ENCODE measurements around the gene CDC42. TPM values are rescaled to one million over a fixed set of nuclear protein-coding genes. Genes with fewer than 3 reads are reported as not detected.

Gene CDC42
- total and polyA plus RNA-seq, 10 of the 15 experiments (the other 5 are each of a cell fraction or from before 2014, with no cell fraction given), result 184 to 479 (median 326) TPM

DNA sequence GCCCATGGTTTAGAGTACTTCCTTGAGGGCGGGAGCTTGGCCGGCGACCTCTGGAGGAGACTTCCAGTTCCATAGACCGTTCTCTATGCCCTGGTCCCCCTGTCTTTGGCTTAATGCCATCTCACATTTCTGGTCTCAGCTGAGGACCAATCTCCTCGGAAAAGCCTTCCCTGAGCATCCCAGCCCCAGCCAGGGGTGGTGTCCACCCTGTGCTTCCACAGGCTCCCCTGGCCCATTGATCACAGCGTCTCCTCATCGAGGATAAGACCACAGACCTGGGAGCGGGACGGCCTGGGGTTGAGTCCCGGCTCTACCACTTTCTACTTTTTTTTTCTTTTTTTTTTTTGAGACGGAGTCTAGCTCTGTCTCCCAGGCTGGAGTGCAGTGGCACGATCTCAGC lies 75.9 kb downstream of the CDC42 start (continued):
- TF ChIP-seq, protein P1, sequence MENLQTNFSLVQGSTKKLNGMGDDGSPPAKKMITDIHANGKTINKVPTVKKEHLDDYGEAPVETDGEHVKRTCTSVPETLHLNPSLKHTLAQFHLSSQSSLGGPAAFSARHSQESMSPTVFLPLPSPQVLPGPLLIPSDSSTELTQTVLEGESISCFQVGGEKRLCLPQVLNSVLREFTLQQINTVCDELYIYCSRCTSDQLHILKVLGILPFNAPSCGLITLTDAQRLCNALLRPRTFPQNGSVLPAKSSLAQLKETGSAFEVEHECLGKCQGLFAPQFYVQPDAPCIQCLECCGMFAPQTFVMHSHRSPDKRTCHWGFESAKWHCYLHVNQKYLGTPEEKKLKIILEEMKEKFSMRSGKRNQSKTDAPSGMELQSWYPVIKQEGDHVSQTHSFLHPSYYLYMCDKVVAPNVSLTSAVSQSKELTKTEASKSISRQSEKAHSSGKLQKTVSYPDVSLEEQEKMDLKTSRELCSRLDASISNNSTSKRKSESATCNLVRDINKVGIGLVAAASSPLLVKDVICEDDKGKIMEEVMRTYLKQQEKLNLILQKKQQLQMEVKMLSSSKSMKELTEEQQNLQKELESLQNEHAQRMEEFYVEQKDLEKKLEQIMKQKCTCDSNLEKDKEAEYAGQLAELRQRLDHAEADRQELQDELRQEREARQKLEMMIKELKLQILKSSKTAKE (IDR thresholded peaks at IDR 0.05; ENCODE audit: low read depth, poor library complexity, severe bottlenecking), result no peak
- TF ChIP-seq PAX8 (IDR thresholded peaks at IDR 0.05) (no peak), NR2F1 (conservative IDR thresholded peaks at IDR 0.05) (no peak), SUPT20H (IDR thresholded peaks at IDR 0.05; ENCODE audit: borderline replicate concordance, control insufficient read depth, low read depth, low read length) (no peak), ZNF384 (IDR thresholded peaks at IDR 0.05; ENCODE audit: borderline replicate concordance, low read depth, low read length) (no peak), BACH1 (IDR thresholded peaks at IDR 0.05; ENCODE audit: borderline replicate concordance) (no peak)
- TF ChIP-seq, protein P2, sequence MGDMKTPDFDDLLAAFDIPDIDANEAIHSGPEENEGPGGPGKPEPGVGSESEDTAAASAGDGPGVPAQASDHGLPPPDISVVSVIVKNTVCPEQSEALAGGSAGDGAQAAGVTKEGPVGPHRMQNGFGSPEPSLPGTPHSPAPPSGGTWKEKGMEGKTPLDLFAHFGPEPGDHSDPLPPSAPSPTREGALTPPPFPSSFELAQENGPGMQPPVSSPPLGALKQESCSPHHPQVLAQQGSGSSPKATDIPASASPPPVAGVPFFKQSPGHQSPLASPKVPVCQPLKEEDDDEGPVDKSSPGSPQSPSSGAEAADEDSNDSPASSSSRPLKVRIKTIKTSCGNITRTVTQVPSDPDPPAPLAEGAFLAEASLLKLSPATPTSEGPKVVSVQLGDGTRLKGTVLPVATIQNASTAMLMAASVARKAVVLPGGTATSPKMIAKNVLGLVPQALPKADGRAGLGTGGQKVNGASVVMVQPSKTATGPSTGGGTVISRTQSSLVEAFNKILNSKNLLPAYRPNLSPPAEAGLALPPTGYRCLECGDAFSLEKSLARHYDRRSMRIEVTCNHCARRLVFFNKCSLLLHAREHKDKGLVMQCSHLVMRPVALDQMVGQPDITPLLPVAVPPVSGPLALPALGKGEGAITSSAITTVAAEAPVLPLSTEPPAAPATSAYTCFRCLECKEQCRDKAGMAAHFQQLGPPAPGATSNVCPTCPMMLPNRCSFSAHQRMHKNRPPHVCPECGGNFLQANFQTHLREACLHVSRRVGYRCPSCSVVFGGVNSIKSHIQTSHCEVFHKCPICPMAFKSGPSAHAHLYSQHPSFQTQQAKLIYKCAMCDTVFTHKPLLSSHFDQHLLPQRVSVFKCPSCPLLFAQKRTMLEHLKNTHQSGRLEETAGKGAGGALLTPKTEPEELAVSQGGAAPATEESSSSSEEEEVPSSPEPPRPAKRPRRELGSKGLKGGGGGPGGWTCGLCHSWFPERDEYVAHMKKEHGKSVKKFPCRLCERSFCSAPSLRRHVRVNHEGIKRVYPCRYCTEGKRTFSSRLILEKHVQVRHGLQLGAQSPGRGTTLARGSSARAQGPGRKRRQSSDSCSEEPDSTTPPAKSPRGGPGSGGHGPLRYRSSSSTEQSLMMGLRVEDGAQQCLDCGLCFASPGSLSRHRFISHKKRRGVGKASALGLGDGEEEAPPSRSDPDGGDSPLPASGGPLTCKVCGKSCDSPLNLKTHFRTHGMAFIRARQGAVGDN (IDR thresholded peaks at IDR 0.05), result no peak

All from GM12878 (cell line).